H9 (cell line): ENCODE measurements around the gene KCND2. TPM values are rescaled to one million over a fixed set of nuclear protein-coding genes. Genes with fewer than 3 reads are reported as not detected.

Experiments used
- DNase-seq: peaks from one replicate; pipeline ENCODE4 v3.0.0-alpha.2; 2017
- H2AFZ ChIP-seq: one replicate; pipeline ENCODE4 v1.6.1; 2013; ENCODE audit warnings: mild to moderate bottlenecking, low read length, control low read depth, moderate library complexity
- H2AK5ac ChIP-seq: 2 replicates; pipeline ENCODE4 v1.6.1; 2013; ENCODE audit warnings: low read length, control low read depth, mixed read lengths; ENCODE audit not compliant: insufficient read length
- H2BK120ac ChIP-seq: one replicate; pipeline ENCODE4 v1.6.1; 2013; ENCODE audit warnings: low read depth, mild to moderate bottlenecking, low read length, control low read depth, inconsistent platforms; ENCODE audit not compliant: poor library complexity, severe bottlenecking
- H2BK12ac ChIP-seq: 2 replicates; pipeline ENCODE4 v1.6.1; 2013; ENCODE audit warnings: low read length, control low read depth, mixed read lengths, low read depth; ENCODE audit not compliant: insufficient read length
- H2BK15ac ChIP-seq: 2 replicates; pipeline ENCODE4 v1.6.1; 2013; ENCODE audit warnings: low read depth, low read length, control low read depth
- H2BK20ac ChIP-seq: one replicate; pipeline ENCODE4 v1.6.1; 2013; ENCODE audit warnings: low read depth, mild to moderate bottlenecking, low read length, control low read depth, inconsistent platforms; ENCODE audit not compliant: poor library complexity, severe bottlenecking
- H2BK5ac ChIP-seq: 2 replicates; pipeline ENCODE4 v1.6.1; 2013; ENCODE audit warnings: low read length, control low read depth, mixed read lengths; ENCODE audit not compliant: insufficient read length
- H3K14ac ChIP-seq: 2 replicates; pipeline ENCODE4 v1.6.1; 2013; ENCODE audit warnings: low read length, control low read depth; ENCODE audit not compliant: insufficient read depth
- H3K18ac ChIP-seq: 2 replicates; pipeline ENCODE4 v1.6.1; 2013; ENCODE audit warnings: low read depth, mild to moderate bottlenecking, mixed read lengths, low read length, control low read depth; ENCODE audit not compliant: insufficient read length
- H3K23ac ChIP-seq: 2 replicates; pipeline ENCODE4 v1.6.1; 2013; ENCODE audit warnings: low read length, control low read depth, mixed read lengths, low read depth; ENCODE audit not compliant: insufficient read length
- H3K23me2 ChIP-seq: 2 replicates; pipeline ENCODE4 v1.6.1; 2013; ENCODE audit warnings: low read depth, mild to moderate bottlenecking, mixed read lengths, low read length, control low read depth; ENCODE audit not compliant: insufficient read length, poor library complexity, severe bottlenecking
- H3K27ac ChIP-seq: 2 replicates; pipeline ENCODE4 v1.5.1; 2013; ENCODE audit warnings: low read length, control low read depth, mixed read lengths, low read depth; ENCODE audit not compliant: insufficient read length
- H3K27me3 ChIP-seq: 2 replicates; pipeline ENCODE4 v1.6.1; 2013; ENCODE audit warnings: low read length, control low read depth, inconsistent platforms; ENCODE audit not compliant: insufficient read depth
- H3K4ac ChIP-seq: 2 replicates; pipeline ENCODE4 v1.6.1; 2013; ENCODE audit warnings: low read depth, mild to moderate bottlenecking, control low read depth, inconsistent platforms, low read length, moderate library complexity
- H3K4me1 ChIP-seq: 2 replicates; pipeline ENCODE4 v1.6.1; 2013; ENCODE audit warnings: low read length, control low read depth, inconsistent platforms; ENCODE audit not compliant: insufficient read depth
- H3K4me2 ChIP-seq: 2 replicates; pipeline ENCODE4 v1.6.1; 2013; ENCODE audit warnings: low read length, control low read depth, mixed read lengths; ENCODE audit not compliant: insufficient read length, insufficient read depth
- H3K56ac ChIP-seq: 2 replicates; pipeline ENCODE4 v1.6.1; 2013; ENCODE audit warnings: low read depth, mild to moderate bottlenecking, mixed read lengths, low read length, control low read depth; ENCODE audit not compliant: insufficient read length
- H3K79me1 ChIP-seq: 2 replicates; pipeline ENCODE4 v1.6.1; 2013; ENCODE audit warnings: low read depth, mild to moderate bottlenecking, moderate library complexity, low read length, control low read depth, inconsistent platforms; ENCODE audit not compliant: insufficient read depth, poor library complexity, severe bottlenecking
- H3K79me2 ChIP-seq: 2 replicates; pipeline ENCODE4 v1.6.1; 2013; ENCODE audit warnings: low read length, control low read depth, inconsistent platforms; ENCODE audit not compliant: insufficient read depth
- H3K9ac ChIP-seq: 2 replicates; pipeline ENCODE4 v1.6.1; 2013; ENCODE audit warnings: low read length, control low read depth, mixed read lengths; ENCODE audit not compliant: insufficient read length; ENCODE audit errors: extremely low read depth
- H3K9me3 ChIP-seq: one replicate; pipeline ENCODE4 v1.6.1; 2013; ENCODE audit warnings: low read depth, low read length, inconsistent platforms; ENCODE audit not compliant: control insufficient read depth
- H3T11ph ChIP-seq: one replicate; pipeline ENCODE4 v1.6.1; 2013; ENCODE audit warnings: mild to moderate bottlenecking, low read length, control low read depth, inconsistent platforms
- H4K20me1 ChIP-seq: one replicate; pipeline ENCODE4 v1.6.1; 2013; ENCODE audit not compliant: control insufficient read depth, insufficient read length, insufficient read depth
- H4K5ac ChIP-seq: 2 replicates; pipeline ENCODE4 v1.6.1; 2013; ENCODE audit warnings: low read depth, mild to moderate bottlenecking, mixed read lengths, low read length, control low read depth; ENCODE audit not compliant: insufficient read length
- H4K8ac ChIP-seq: replicated peaks from 2 replicates; pipeline ENCODE4 v1.6.1; 2013; ENCODE audit warnings: low read length, control low read depth, mixed read lengths, low read depth; ENCODE audit not compliant: insufficient read length
- H4K91ac ChIP-seq: 2 replicates; pipeline ENCODE4 v1.6.1; 2013; ENCODE audit warnings: low read depth, mild to moderate bottlenecking, moderate library complexity, mixed read lengths, low read length, control low read depth; ENCODE audit not compliant: insufficient read length
- H3K27ac Mint-ChIP-seq, 3 experiments: 2 replicates in 2 of 3; 3 replicates in 1 of 3; pipeline ENCODE4 v1.8.0; 2020 to 2021; ENCODE audit warnings: mixed read lengths in 3 of 3, mild to moderate bottlenecking in 1 of 3, moderate library complexity in 1 of 3
- H3K27me3 Mint-ChIP-seq: 2 replicates; pipeline ENCODE4 v1.8.0; 2021; ENCODE audit warnings: low read depth, mild to moderate bottlenecking, moderate library complexity, mixed read lengths
- H3K36me3 Mint-ChIP-seq, 3 experiments: 2 replicates in 2 of 3; 3 replicates in 1 of 3; pipeline ENCODE4 v1.8.0; 2020 to 2021; ENCODE audit warnings: low read depth in 3 of 3, mixed read lengths in 3 of 3; ENCODE audit not compliant: insufficient read depth in 1 of 3
- H3K4me1 Mint-ChIP-seq, 2 experiments: 2 replicates each; pipeline ENCODE4 v1.8.0; 2020; ENCODE audit warnings: mixed read lengths in 2 of 2
- H3K4me3 Mint-ChIP-seq, 2 experiments: 2 replicates in 1 of 2; 3 replicates in 1 of 2; pipeline ENCODE4 v1.8.0; 2020 to 2021; ENCODE audit warnings: mild to moderate bottlenecking in 2 of 2, mixed read lengths in 2 of 2, moderate library complexity in 1 of 2
- H3K9me3 Mint-ChIP-seq, 2 experiments: 2 replicates in 1 of 2; 3 replicates in 1 of 2; pipeline ENCODE4 v1.8.0; 2020; ENCODE audit warnings: mild to moderate bottlenecking in 2 of 2, mixed read lengths in 2 of 2, moderate library complexity in 1 of 2
- total RNA-seq: library from RNA; stranded (reverse); gene quantifications from 2 replicates; pipeline ENCODE4 v1.2.1, GENCODE V29; 2021
- TF ChIP-seq, protein P1 (sequence below): fragments of 200-600 bp; sonication (generic); conservative IDR thresholded peaks from 3 replicates; pipeline ENCODE4 v1.8.0; 2021; ENCODE audit warnings: antibody characterized with exemption, mild to moderate bottlenecking

KCND2 gene
- total RNA-seq, 1 experiment from 2014 or later = 6.4 TPM

DNA sequence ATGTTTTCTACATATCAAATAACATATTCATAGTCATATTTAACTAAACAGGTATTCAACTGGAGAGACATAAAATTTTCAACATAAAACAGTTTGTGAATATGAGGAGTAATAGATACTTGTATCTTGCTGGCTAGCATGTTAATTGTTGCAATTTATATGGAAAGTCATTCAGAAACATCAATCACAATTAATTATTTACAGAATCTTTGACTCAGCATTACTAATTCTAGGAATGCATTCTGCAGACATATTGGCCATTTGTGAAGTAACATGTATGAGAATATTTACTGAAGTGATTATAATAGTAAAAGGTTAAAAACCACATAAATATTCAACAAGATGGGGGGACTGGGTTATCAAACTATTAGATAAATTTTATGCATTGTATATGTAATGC, 381.3 kb downstream of the KCND2 start:
- H2AK5ac ChIP-seq = no peak overlapping the region
- Mint-ChIP-seq H3K27me3 (no peaks in the 10 kb centered on the region), H3K36me3 (peaks cover 0 to 30% (median 17%) of the 10 kb centered on the region in 3 experiments), H3K4me1 (no peaks in the 10 kb centered on the region), H3K27ac (no peak overlapping the region), H3K4me3 (no peak overlapping the region), H3K9me3 (peaks cover 23 to 27% of the 10 kb centered on the region in 2 experiments)
- no peak for DNase-seq
- H2BK5ac ChIP-seq = no peak overlapping the region
- H3K23ac ChIP-seq = no peak overlapping the region
- H2BK12ac ChIP-seq = no peak overlapping the region
- H3K79me1 ChIP-seq = no peaks in the 10 kb centered on the region
- H4K91ac ChIP-seq = no peak overlapping the region
- H3K4me2 ChIP-seq = no peak overlapping the region
- H3T11ph ChIP-seq = no peak overlapping the region
- H2BK120ac ChIP-seq = no peak overlapping the region
- no peak overlapping the region for H3K18ac ChIP-seq
- peaks cover 12% of the 10 kb centered on the region for H3K9me3 ChIP-seq
- TF ChIP-seq, protein P1, sequence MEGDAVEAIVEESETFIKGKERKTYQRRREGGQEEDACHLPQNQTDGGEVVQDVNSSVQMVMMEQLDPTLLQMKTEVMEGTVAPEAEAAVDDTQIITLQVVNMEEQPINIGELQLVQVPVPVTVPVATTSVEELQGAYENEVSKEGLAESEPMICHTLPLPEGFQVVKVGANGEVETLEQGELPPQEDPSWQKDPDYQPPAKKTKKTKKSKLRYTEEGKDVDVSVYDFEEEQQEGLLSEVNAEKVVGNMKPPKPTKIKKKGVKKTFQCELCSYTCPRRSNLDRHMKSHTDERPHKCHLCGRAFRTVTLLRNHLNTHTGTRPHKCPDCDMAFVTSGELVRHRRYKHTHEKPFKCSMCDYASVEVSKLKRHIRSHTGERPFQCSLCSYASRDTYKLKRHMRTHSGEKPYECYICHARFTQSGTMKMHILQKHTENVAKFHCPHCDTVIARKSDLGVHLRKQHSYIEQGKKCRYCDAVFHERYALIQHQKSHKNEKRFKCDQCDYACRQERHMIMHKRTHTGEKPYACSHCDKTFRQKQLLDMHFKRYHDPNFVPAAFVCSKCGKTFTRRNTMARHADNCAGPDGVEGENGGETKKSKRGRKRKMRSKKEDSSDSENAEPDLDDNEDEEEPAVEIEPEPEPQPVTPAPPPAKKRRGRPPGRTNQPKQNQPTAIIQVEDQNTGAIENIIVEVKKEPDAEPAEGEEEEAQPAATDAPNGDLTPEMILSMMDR = no peak
- H4K8ac ChIP-seq = no peak overlapping the region
- no peaks in the 10 kb centered on the region for H3K27me3 ChIP-seq
- H2BK20ac ChIP-seq = no peak overlapping the region
- H3K79me2 ChIP-seq = no peaks in the 10 kb centered on the region
- no peaks in the 10 kb centered on the region for H3K23me2 ChIP-seq
- H4K5ac ChIP-seq = no peak overlapping the region
- no peak overlapping the region for H3K56ac ChIP-seq
- H4K20me1 ChIP-seq = no peaks in the 10 kb centered on the region
- no peak overlapping the region for H2AFZ ChIP-seq
- H3K4me1 ChIP-seq = no peaks in the 10 kb centered on the region
- no peak overlapping the region for H3K14ac ChIP-seq
- H3K4ac ChIP-seq = no peak overlapping the region
- H2BK15ac ChIP-seq = no peak overlapping the region
- H3K9ac ChIP-seq = no peak overlapping the region
- H3K27ac ChIP-seq = no peak overlapping the region
